H1 (cell line): ENCODE measurements around the gene CTSL. TPM values are rescaled to one million over a fixed set of nuclear protein-coding genes. Genes with fewer than 3 reads are reported as not detected.

Experiments
- SIN3A ChIP-seq, 2 experiments: IDR thresholded peaks in 1 of 2; conservative IDR thresholded peaks in 1 of 2; 2 replicates each; pipeline ENCODE4 v1.6.1; 2011 to 2012; ENCODE audit warnings: low read length in 2 of 2, improper control_type of control experiment in 1 of 2, low read depth in 1 of 2, mild to moderate bottlenecking in 1 of 2
- SRF ChIP-seq: IDR thresholded peaks from 2 replicates; pipeline ENCODE4 v1.6.1; 2011; ENCODE audit warnings: mild to moderate bottlenecking, low read depth, low read length, moderate library complexity
- TAF1 ChIP-seq: IDR thresholded peaks from 2 replicates; pipeline ENCODE4 v1.6.1; 2011; ENCODE audit warnings: mild to moderate bottlenecking, low read depth, low read length
- polyA plus RNA-seq, 7 experiments: library from polyadenylated mRNA; depleted of rRNA in 3 of 7; stranded (reverse) in 5 of 7; unstranded in 2 of 7; fragments of >200 nt in 5 of 7; fragments of 200-250 nt in 2 of 7; gene quantifications; 1 replicate in 5 of 7; 2 replicates in 1 of 7; 4 replicates in 1 of 7; pipeline versions ENCODE4 v1.2.1 to v1.2.3, GENCODE V29; 2011 to 2013; ENCODE audit warnings: missing spikeins in 2 of 7, mixed read lengths in 2 of 7
- total RNA-seq: library from RNA; stranded (reverse); fragmentation: NEBNext Ultra II Directional; extraction: Animal tissue kit (Norgen Biotek cat#: 25700); gene quantifications from 2 replicates; pipeline ENCODE4 v1.2.1, GENCODE V29; 2021
- TF ChIP-seq, protein P1 (sequence below): IDR thresholded peaks from 2 replicates; pipeline ENCODE4 v1.6.1; 2012; ENCODE audit warnings: low read length, inconsistent platforms

Gene CTSL
- total and polyA plus RNA-seq, 2 of the 8 experiments (the other 6 are each of a cell fraction or from before 2014, with no cell fraction given) = 34.2 to 38.2 TPM

DNA sequence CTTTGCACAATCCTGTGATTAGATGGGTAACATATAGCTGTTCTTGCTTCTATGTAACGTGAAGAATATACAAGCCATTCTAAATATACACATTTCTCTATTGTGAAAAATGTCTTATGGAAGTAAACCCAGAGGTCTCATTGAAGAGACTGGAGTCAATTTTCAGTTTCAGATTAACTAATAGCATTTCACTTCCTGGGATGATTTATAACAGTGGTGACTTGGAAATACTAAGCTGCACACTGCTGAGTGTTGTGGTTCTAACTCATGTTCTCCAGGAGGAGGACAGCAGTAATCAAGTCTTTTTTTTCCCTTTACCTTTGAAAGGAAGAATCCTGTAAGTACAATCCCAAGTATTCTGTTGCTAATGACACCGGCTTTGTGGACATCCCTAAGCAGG is 3.3 kb downstream of the CTSL start (continued):
- TF ChIP-seq SRF = no peak
- TF ChIP-seq, protein P1, sequence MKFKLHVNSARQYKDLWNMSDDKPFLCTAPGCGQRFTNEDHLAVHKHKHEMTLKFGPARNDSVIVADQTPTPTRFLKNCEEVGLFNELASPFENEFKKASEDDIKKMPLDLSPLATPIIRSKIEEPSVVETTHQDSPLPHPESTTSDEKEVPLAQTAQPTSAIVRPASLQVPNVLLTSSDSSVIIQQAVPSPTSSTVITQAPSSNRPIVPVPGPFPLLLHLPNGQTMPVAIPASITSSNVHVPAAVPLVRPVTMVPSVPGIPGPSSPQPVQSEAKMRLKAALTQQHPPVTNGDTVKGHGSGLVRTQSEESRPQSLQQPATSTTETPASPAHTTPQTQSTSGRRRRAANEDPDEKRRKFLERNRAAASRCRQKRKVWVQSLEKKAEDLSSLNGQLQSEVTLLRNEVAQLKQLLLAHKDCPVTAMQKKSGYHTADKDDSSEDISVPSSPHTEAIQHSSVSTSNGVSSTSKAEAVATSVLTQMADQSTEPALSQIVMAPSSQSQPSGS = no peak
- TF ChIP-seq TAF1 = no peak
- TF ChIP-seq SIN3A (conservative IDR thresholded peaks at IDR 0.05 in 1 of 2, IDR thresholded peaks at IDR 0.05 in 1 of 2; ENCODE audit: low read depth in 1 of 2, low read length in 2 of 2) = no peak
